ENCODE data around the gene IL3RA.
"Not testable (repeated sequence)": the region's sequence is repeated elsewhere in the genome, so short reads cannot be mapped to it uniquely, and the experiment has no call there.

The IL3RA gene

DNA sequence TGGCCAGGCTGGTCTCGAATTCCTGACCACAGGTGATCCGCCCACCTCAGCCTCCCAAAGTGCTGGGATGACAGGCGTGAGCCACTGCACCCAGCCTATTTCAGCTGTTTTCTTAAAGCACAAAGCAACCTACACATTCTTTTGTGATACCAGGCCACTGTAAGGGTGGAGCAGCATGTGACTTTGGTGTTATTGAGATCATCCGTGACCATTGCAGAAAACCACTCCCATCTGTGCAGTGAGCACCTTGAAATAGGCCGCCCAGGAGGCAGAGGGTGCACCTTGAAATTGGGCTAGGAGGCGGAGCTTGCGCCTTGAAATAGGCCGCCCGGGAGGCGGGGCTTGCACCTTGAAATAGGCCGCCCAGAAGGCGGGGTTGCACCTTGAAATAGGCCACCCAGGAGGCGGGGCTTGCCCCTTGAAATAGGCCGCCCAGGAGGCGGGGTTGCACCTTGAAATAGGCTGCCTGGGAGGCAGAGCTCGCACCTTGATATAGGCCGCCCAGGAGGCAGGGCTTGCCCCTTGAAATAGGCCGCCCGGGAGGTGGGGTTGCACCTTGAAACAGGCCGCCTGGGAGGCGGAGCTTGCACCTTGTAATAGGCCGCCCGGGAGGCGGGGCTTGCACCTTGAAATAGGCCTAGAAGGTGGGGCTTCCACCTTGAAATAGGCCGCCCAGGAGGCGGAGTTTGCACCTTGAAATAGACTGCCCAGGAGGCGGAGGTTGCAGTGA lies 64.3 kb downstream of the IL3RA start:
- FAIRE-seq = no peak

DNA sequence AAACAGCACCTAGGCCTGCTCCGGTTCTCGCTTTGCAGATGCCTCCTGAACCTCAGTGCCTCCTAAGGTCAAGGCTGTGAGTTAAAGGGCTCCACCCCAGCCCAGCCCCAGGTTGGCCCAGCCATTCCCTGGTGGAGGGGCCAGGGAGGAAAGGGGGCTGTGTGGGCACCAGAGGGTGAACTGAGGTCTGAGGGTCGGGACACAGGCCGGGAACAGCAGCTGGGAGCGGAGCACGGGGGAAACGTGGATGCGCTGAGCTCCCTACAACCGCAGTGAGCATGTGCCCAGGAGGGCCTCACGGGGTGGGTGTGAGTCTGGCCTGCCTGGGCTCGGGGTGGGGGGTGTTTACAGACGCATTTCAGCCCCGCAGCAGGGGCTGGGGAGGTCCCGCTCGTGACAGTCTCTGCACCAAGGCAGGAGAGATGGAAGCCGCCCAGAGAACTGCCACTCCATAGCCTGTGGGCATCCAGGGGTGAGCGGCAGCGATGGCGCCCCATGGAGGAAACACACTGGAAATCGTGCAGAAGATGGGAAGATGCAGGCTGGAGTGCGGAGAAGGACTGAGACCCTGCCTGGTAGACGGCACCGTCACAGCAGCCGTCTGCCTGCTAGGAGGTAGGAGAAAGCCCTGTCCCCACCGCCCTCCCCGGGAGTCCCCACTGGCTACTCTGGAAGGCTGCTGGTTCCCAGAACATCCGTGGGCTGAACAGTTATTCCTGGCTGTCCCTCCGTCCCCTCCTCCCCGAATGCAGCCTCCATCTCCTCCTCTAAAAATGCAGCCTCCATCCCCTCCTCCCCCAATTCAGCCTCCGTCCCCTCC lies 65.2 kb downstream of the IL3RA start:
- FAIRE-seq = no peak

DNA sequence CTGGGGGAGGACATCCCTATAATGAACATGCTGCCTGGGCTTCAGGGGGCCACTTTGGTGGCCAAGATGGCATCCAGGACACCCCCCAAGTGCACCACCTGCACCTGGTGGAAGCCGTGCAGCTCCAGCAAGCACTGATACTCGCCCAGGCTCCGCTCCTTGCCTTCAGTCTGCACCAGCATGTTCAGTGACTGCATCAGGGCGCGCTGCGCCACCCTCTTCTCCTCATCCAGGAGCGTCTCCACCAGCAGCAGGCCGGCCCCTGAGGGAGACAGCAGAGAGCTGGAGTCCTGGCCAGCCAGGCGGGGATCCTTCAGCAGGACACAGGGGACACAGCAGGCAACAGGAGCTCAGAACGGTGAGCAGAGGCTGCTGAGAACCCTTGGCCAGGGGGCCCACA lies 66.6 kb downstream of the IL3RA start:
- no peak for FAIRE-seq

DNA sequence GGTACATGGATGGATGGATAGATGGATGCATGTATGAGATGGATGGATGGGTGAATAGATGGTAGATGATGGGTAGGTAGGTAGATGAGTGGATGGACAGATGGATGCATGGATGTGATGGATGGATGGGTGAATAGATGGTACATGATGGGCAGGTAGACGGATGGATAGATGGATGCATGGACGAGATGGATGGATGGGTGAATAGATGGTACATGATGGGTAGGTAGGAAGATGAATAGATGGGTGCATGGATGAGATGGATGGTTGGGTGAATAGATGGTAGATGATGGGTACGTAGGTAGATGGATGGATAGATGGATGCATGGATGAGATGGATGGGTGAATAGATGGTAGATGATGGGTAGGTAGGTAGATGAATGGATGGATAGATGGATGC lies 67.3 kb downstream of the IL3RA start:
- FAIRE-seq = not testable (repeated sequence)

DNA sequence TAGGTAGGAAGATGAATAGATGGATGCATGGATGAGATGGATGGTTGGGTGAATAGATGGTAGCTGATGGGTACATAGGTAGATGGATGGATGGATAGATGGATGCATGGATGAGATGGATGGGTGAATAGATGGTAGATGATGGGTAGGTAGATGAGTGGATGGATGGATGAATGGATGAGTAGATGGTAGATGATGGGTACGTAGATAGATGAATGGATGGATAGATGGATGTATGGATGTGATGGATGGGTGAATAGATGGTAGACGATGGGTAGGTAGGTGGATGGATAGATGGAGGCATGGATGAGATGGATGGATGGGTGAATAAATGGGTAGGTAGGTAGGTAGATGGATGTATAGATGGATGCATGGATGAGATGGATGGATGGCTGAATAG lies 69.2 kb downstream of the IL3RA start:
- not testable (repeated sequence) for FAIRE-seq

DNA sequence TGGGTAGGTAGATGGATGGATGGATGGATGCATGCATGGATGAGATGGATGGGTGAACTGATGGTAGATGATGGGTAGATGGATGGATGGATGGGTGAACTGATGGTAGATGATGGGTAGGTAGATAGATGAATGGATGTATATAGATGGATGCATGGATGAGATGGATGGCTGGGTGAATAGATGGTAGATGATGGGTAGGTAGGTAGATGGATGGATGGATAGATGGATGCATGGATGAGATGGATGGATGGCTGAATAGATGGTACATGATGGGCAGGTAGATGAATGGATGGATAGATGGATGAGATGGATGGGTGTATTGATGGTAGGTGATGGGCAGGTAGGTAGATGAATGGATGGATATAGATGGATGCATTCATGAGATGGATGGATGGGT lies 70.5 kb downstream of the IL3RA start:
- no peak for FAIRE-seq

DNA sequence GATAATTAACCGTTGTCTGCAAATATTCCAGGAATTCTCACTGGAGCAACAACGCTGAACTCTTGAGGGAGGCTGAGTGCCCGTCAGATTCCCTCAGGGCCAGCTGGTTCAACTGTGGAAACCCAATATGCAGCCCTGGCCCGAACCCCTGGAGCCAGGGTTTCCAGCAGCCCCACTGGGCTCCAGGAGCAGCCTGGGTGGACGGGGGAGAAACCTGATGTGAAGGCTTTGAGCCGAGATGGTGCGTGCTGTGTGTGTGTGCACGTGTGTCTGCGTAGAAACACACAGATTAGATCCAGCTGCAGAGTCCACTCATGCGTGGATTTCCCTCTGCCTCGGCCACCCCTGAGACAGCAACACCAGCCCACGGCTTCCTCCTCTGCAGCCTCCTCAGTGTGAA lies 74.7 kb downstream of the IL3RA start:
- FAIRE-seq = no peak

DNA sequence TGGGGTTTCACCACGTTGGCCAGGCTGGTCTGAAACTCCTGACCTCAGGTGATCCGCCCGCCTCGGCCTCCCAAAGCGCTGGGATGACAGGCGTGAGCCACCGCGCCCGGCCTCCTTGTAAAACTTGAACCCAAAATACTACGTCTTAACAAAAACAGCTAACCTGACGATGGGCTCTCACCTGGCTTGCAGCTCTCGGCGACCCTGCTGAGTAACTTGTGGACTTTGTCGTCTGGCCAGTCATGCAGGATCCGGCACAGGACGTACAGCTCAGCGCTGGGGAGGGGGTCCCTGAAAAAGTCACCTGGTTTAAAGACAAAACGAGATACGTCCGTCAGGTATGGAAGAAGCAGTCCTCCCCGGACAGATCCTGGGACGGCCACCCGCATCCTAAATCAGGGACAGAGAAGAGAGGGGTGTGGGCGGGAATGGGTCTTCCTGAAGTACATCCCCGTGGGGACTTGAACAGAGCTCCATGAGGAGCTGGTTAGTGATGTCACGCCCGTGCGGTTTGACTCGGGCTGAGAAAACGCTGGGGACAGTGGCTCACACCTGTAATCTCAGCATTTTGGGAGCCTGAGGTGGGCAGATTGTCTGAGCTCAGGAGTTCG lies 76.1 kb downstream of the IL3RA start:
- FAIRE-seq = no peak

DNA sequence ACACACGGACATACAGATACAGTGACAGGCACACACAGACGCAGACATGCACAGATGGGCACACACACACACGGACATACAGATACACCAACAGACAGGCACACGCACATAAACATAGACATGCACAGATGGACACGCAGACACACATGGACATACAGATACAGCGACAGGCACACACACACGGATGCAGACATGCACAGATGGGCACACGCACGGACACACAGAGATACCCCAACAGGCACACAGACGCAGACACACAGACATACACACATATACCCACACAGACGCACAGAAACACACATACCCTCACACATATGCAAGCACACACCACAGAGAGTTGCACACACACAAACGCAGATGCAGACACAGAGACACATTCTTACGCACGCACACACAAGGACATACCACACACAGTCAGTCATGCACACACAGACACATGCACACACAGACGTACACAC lies 79.8 kb downstream of the IL3RA start:
- FAIRE-seq = no peak

DNA sequence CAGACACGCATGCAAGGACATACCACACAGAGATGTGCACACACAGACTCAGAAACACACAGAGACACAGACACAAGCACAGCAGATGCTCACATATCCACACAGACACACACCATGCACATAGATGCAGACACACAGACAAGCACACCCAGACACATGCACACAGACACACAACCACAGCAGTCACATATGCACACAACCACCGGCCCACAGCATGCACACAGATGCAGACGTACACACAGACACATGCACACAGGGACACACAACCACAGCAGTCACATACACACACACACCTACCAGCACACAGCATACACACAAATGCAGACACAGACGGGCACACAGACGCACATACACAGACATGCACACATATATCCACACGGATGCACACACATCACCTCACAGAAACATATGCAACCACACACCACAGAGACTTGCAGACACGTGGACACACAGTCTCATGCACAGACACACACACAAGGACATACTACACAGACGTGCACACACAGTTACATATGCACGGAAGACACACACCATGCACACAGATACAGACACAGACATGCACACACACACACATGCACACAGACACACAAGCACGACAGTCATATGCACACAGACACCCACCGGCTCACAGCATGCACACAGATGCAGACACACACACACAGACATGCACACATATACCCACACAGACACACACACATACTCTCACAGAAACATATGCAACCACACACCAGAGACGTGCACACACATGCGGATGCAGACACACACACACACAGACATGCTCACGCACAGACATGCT lies 80.6 kb downstream of the IL3RA start:
- no peak for FAIRE-seq

DNA sequence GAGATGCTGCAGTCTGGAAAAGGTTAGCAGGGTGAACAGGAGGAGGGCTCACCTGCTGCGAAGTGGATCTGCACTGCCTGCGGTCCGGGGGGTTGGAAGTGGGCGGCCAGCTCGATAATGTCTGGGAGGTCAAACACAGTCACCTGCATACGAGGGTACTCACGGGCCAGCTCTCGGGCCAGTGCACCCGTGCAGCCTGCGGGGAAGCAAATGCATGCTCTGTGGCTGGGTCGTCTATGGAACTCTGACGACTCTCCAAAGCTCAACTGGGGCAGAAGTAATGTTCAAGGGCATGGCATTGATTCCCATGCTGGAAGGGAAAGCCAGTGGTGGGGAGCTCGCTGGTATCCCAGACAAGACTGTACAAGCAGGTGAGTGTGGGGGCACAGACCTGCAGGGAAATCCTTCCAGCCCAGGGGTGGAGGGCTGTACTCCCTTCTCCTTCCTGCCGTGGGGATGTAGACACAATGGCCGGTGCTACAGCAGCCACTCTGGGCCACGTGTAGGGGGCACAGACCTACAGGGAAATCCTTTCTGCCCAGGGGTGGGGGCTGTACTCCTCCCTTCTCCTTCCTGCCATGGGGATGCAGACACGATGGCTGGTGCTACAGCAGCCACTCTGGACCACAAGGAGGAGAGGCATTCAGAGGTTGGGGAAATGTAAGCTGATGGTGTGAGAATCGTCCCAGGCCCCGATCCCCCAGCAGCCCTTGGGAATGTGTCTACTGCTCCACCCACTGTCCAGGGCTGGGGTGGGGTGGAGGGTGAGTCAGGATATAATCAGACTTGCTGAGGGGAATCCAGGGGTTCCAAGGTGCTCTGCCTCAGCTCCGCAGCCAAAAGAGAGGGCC lies 81.6 kb downstream of the IL3RA start:
- FAIRE-seq = no peak

DNA sequence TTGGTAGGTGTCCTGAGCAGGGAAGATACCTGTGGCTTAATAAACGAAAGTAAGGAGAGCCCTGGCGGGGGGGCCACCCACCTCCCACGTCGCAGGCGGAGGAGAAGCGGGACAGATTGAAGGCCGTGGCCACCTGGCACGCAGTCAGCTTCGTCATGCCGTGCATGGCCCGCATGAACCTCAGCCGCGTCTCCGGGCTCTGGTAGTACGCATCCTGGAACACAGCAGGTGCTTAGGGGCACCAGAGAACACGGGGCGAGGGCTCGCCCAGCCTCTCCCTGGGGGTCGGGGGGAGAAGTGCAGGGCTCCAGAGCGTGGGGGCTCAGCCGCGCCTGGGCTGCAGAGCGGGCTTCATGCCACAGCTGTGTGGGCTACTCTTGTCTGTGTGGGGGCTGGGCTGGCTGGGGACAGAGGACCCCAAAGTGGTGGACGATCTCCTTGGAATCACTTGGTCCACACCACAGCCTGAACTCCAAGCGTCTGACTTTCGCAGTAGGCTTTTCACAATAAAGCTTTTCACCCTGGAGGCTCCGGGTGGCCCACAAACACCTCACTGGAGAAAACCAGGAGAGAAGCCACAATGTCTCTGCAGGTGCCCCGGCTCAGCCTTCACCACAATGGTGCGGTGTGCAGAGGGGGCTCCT lies 82.4 kb downstream of the IL3RA start:
- no peak for FAIRE-seq

DNA sequence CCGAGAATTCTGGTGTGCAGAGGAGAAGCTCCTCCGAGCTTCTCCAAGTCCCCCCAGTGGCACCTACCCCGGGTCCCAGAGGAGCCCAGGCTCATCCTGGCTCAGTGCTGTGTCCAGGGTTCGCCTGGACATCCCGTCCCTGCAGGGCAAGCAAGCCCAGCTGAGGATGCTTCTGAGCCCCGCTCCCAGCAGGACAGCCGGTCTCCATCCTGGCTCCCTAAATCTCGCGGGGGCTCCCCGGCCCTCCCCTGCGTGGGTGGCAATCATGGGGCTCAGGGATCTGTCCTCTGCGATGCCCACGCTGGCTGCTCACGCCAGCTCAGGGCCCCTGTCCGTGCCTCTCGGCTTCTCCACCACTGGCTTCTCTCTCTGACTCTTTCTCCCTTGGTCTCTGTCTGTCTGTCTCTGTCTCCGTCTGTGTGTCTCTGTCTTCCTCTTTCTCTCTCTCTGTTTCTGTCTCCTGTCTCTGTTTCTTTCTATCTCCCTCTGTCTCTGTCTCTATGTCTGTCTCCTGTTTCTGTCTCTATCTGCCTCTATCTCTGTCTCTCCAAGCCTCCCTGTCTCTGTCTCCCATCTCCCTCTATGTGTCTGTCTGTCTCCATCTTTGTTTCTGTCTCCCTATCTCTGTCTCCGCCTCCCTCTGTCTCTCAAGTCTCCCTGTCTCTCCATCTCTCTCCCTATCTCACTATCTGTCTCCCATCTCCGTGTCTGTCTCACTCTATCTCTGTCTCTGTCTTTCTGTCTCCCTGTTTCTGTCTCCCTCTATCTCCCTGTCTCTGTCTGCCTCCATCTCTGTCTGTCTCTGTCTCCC lies 83.2 kb downstream of the IL3RA start:
- no peak for FAIRE-seq

DNA sequence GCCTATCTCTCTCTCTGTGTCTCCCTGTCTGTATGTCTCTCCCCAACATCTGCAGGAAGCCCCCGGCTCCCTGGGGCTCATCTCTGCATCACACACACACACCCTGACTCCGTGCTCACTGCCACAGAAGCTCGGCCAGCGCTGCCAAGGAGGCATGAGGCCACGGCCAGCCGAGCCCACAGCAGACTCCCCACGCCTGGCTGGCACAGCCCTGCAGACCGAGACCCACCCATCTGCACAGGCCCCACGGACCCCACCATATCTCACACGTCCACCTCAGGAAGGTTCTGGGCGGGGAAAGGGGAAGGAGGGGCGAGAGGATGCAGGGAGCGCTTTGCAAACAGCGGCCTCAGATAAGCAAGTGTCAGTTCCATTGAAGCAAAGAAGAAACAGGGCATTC lies 83.8 kb downstream of the IL3RA start:
- FAIRE-seq = no peak

DNA sequence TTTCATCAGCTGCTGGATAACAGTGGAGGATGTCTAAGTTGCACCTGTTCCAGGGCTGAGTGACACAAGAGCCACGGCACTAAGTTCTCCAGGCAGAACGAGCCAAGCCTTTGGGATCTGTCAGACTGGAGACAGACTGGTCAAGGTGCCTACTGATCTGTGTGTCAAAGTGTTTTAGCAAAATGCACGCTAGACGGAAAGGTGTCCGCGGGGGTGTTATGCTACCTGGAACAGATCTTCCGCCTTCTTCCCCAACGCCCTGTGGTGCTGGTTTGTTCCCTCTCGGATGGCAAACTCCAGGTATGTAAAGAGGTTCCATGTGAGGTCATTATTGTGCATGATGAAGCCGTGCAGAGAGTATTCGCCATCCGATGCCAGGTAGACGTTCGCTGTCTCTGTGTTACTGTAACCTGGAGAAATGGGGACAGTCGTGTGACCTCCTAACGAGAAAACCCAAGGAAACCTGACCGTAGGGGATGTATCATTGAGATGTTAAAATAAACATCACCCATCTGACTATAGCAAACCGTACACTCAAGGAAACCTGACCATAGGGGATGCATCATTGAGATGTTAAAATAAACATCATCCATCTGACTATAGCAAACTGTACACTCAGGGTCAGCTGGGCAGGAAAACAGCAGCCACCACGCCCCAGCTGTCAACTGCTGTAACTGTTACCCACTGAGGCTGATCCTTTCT lies 85.0 kb downstream of the IL3RA start:
- FAIRE-seq = no peak

DNA sequence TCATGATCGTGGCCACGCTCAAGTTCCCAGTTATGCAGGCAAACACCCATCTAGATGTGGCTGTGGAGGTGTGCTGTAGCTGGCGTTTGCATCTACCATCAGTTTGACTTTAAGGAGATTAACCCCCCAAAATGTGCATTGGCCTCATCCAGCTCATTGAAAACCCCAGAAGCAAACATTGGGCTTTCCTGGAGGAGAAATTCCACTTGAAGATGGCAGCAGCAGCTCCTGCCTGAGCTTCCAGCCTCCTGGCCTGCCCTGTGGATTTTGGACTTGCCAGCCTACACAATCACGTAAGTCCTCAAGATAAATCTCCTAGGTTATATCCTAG lies 85.5 kb downstream of the IL3RA start:
- no peak for FAIRE-seq

DNA sequence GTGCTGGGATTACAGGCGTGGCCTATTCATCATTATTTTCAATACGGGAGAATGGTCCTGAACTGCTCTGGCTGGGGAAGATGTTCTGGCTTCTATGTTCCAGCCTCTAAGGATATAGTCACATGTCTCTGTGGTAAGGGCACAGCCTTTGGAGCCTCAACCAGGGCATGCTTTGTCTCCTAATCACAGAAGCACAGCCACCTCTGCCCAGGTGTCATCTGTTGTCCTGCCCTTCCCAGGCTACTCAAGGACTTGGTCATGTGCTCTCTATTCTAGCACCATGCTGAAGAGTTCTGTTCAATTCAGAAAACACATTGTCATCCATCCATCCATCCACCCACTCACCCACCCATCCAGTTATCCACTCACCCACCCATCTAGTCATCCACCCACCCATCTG lies 86.6 kb downstream of the IL3RA start:
- no peak for FAIRE-seq

DNA sequence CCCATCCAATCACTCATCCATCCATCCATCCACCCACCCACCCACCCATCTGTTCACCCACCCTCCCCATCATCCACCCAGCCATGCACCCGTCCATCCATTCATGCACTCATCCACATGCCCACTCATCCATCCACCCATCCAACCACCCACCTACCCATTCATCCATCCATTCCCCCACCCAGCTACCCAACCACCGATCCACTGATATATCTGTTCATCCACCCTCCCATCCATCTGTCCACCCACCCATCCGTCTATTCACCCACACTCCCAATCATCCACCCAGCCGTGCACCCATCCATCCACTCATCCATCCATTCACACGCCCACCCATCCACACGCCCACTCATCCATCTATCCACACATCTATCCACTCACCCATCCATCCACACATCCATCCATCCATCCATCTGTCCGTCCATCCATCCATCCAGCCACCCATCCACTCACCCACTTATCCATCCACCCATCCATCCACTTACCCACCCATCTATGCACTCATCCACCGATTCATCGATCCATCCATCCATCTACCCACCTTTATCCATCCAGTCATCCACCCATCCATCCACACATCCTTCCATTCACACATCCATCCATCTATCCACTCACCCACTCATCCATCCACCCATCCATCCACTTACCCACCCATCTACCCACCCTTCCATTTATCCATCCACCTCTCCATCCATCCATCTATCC lies 87.7 kb downstream of the IL3RA start:
- FAIRE-seq = no peak

DNA sequence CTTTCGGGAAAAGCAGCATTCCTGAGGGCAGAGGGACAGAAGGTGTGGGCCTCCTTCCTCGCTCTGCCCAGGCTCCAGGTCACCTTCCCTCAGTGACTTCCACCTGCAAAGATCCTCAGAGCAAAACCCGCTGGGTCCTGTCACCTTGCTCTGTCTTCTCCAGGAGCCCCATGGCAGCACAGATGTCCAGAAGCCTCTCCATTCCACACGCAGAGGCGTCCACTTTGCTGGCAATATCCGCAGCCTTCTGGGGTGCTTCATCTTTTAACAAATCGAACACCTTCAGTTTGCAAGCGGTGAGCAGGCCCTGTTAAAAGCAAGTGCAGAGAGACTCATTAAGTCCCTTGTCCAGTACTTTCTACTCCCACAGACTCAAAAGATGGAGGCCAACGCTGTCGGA lies 88.8 kb downstream of the IL3RA start:
- no peak for FAIRE-seq

DNA sequence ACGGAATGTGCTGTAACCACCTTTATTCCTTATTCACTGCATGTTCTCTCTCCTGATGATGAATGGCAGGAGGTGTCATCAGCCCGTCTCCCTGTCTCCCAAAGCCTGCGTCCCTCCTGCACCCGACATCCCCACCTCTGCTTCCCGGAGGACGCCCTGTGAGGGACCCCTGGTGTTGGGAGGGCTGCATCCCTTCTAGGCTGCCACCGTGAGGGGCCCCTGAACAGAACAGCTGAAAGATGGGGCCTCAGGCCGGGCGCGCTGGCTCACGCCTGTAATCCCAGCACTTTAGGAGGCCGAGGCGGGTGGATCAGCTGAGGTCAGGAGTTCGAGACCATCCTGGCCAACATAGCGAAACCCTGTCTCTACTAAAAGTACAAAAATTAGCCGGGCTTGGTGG lies 89.7 kb downstream of the IL3RA start:
- not testable (repeated sequence) for FAIRE-seq

All from A204.1 (cell line).